GM12878 (cell line): ENCODE results near the gene GRAMD1B. TPM values are rescaled to one million over a fixed set of nuclear protein-coding genes. Genes with fewer than 3 reads are reported as not detected.

ENCODE experiments used
- ATAC-seq: fragments of 200-7000 bp; cut with Tn5 transposase; 3 replicates; pipeline ENCODE4 v1.9.1; 2020; ENCODE audit warnings: mild to moderate bottlenecking, moderate library complexity
- BruUV-seq: library from RNA; stranded (reverse); fragments of 400-500 nt; replicated peaks from 2 replicates; lab custom pipeline; 2021; lab: Mats Ljungman, UMichigan
- CTCF ChIA-PET: fragments of 300-600 bp; sonication (Branson Sonifier 250); formaldehyde crosslinking; extraction: SDS; loops from one replicate; lab custom pipeline; 2021; ENCODE audit warnings: inconsistent platforms; lab: Yijun Ruan, JAX
- POLR2A ChIA-PET: fragments of 350-600 bp; formaldehyde crosslinking; extraction: SDS; loops from one replicate; lab custom pipeline; 2021; ENCODE audit warnings: inconsistent platforms; lab: Charles Lee
- RAD21 ChIA-PET: fragments of 300-600 bp; sonication (Branson Sonifier 250); formaldehyde crosslinking; loops from one replicate; lab custom pipeline; 2023; ENCODE audit warnings: antibody characterized with exemption; ENCODE audit not compliant: unreplicated experiment; lab: Charles Lee
- SMC1A ChIA-PET: fragments of 300-600 bp; sonication (Branson Sonifier 250); formaldehyde crosslinking; loops from one replicate; lab custom pipeline; 2023; ENCODE audit not compliant: unreplicated experiment, uncharacterized antibody; lab: Charles Lee
- DNase-seq: peaks from one replicate; pipeline ENCODE4 v3.0.0-alpha.2; 2011; ENCODE audit warnings: low read depth, low spot score
- FAIRE-seq: peaks from 3 replicates; lab custom pipeline; 2011; peaks lifted over from hg19 to GRCh38; lab: Jason Lieb, UNC
- H2AFZ ChIP-seq: 2 replicates; pipeline ENCODE4 v1.6.0; 2011; ENCODE audit warnings: low read depth, low read length, control low read depth; ENCODE audit not compliant: control insufficient read depth
- H3K27ac ChIP-seq: 2 replicates; pipeline ENCODE4 v1.5.1; 2011; ENCODE audit warnings: control low read depth; ENCODE audit not compliant: control insufficient read depth, insufficient read depth
- H3K27me3 ChIP-seq, 2 experiments: replicated peaks in 1 of 2; 2 replicates each; pipeline versions ENCODE4 v1.6.0 to v1.6.1; 2011; ENCODE audit warnings: low read length in 1 of 2; ENCODE audit not compliant: control insufficient read depth in 2 of 2, insufficient read depth in 2 of 2
- H3K36me3 ChIP-seq, 2 experiments: 2 replicates each; pipeline ENCODE4 v1.5.1; 2011; ENCODE audit warnings: low read length in 1 of 2; ENCODE audit not compliant: control insufficient read depth in 2 of 2, insufficient read depth in 2 of 2
- H3K4me1 ChIP-seq: 2 replicates; pipeline ENCODE4 v1.6.1; 2011; ENCODE audit warnings: mild to moderate bottlenecking, low read length, moderate library complexity, mixed read lengths; ENCODE audit not compliant: control insufficient read depth, insufficient read depth
- H3K4me2 ChIP-seq: 2 replicates; pipeline ENCODE4 v1.6.0; 2011; ENCODE audit warnings: control low read depth; ENCODE audit not compliant: control insufficient read depth, insufficient read depth
- H3K4me3 ChIP-seq: fragments of 200-600 bp; sonication (generic); 2 replicates; pipeline ENCODE4 v1.5.1; 2016
- H3K79me2 ChIP-seq: 2 replicates; pipeline ENCODE4 v1.6.0; 2011; ENCODE audit warnings: low read length; ENCODE audit not compliant: control insufficient read depth, insufficient read depth
- H3K9ac ChIP-seq: 2 replicates; pipeline ENCODE4 v1.8.0; 2011; ENCODE audit warnings: low read length, control low read depth, mixed read lengths; ENCODE audit not compliant: control insufficient read depth, insufficient read depth
- H3K9me3 ChIP-seq: replicated peaks from 3 replicates; pipeline ENCODE4 v1.5.1; 2011; ENCODE audit warnings: mild to moderate bottlenecking, low read length; ENCODE audit not compliant: control insufficient read depth, insufficient read depth
- H4K20me1 ChIP-seq: 2 replicates; pipeline ENCODE4 v1.6.0; 2011; ENCODE audit not compliant: control insufficient read depth, insufficient read depth
- BRCA1 ChIP-seq: IDR thresholded peaks from 2 replicates; pipeline ENCODE4 v1.6.1; 2011; ENCODE audit warnings: low read depth, low read length, improper control_type of control experiment
- CHD1 ChIP-seq: IDR thresholded peaks from 2 replicates; pipeline ENCODE4 v1.6.1; 2012; ENCODE audit warnings: low read depth, low read length, improper control_type of control experiment
- E4F1 ChIP-seq: fragments of 450-650 bp; IDR thresholded peaks from 2 replicates; pipeline ENCODE4 v1.6.1; 2018; ENCODE audit warnings: borderline replicate concordance, mild to moderate bottlenecking; ENCODE audit not compliant: partially characterized antibody
- FOXM1 ChIP-seq: IDR thresholded peaks from 2 replicates; pipeline ENCODE4 v1.6.1; 2012; ENCODE audit warnings: low read depth, mild to moderate bottlenecking, inconsistent platforms, low read length, moderate library complexity
- MLLT1 ChIP-seq: fragments of 450-650 bp; IDR thresholded peaks from 2 replicates; pipeline ENCODE4 v1.6.1; 2016; ENCODE audit warnings: mild to moderate bottlenecking
- POU2F2 ChIP-seq: IDR thresholded peaks from 3 replicates; pipeline ENCODE4 v1.6.1; 2011; ENCODE audit warnings: low read depth, mild to moderate bottlenecking, low read length, borderline replicate concordance
- RBBP5 ChIP-seq: fragments of 200-600 bp; sonication (generic); conservative IDR thresholded peaks from 2 replicates; pipeline ENCODE4 v1.6.1; 2016
- SP1 ChIP-seq: IDR thresholded peaks from one replicate; pipeline ENCODE4 v1.6.1; 2011; ENCODE audit warnings: low read depth, low read length
- WGBS: methylation state at CpG from one replicate; pipeline ENCODE4 v1.1.6; 2016; ENCODE audit warnings: low lambda C conversion rate; ENCODE audit not compliant: insufficient replicate concordance, insufficient coverage; ENCODE audit errors: missing lambda C conversion rate; 5-methylcytosine and 5-hydroxymethylcytosine counted together
- in situ Hi-C: fragments of 300-500 bp; cut with MboI; formaldehyde crosslinking; loops from 9 replicates; pipeline ENCODE4 v1.14.3; 2018; ENCODE audit warnings: mixed read lengths
- intact Hi-C: fragments of 100-400 bp; cut with micrococcal nuclease; formaldehyde crosslinking; loops from one replicate; pipeline ENCODE4 v1.14.2; 2022; ENCODE audit not compliant: unreplicated experiment
- polyA plus RNA-seq, 11 experiments: library from polyadenylated mRNA; depleted of rRNA in 4 of 11; unstranded in 6 of 11; stranded (reverse) in 5 of 11; fragments of >200 nt; fragmentation: Nextera tagmentation in 4 of 11; fragmentation: Illumina TruSeq in 1 of 11; extraction: Ambion mirVana in 4 of 11; extraction: Trizol in 1 of 11; gene quantifications; 1 replicate in 1 of 11; 2 replicates in 10 of 11; pipeline versions ENCODE4 v1.2.1 to v1.2.3, GENCODE V29; 2011 to 2016; ENCODE audit warnings: inconsistent platforms in 2 of 11, missing spikeins in 2 of 11, low read depth in 1 of 11
- total RNA-seq, 4 experiments: library from RNA; depleted of rRNA in 3 of 4; stranded (reverse); fragments of >200 nt in 3 of 4; fragmentation: Illumina TruSeq in 1 of 4; extraction: Trizol in 1 of 4; gene quantifications; 2 replicates each; pipeline versions ENCODE4 v1.2.1 to v1.2.3, GENCODE V29; 2013 to 2021

The GRAMD1B gene
- total and polyA plus RNA-seq, 10 of the 15 experiments (the other 5 are each of a cell fraction or from before 2014, with no cell fraction given) = 1.9 to 49.1 (median 26.9) TPM

GRCh38 chr11:123482218-123482617 is 52.1 kb downstream of the GRAMD1B start (continued):
- TF ChIP-seq E4F1 (no peak), RBBP5 (no peak), MLLT1 (no peak), FOXM1 (no peak)
- TF ChIP-seq, all 136 proteins: peak for 0

- H3K4me2 ChIP-seq = no peak overlapping the region; the same call in 1 of the 2 replicates
- intact Hi-C loops (no loop called here), in situ Hi-C loops (no loop called here)
- BruUV-seq = no TSS peak
- CTCF ChIA-PET = interaction anchor here (0.7 to 2.5 kb wide), 5 partner anchors 37 to 94 kb away, joined by 3 to 11 read pairs (median 3); no protein-coding TSS in a partner anchor
- H3K9me3 ChIP-seq = no peaks in the 10 kb centered on the region
- TF ChIP-seq POU2F2 (no peak), BRCA1 (no peak), SP1 (no peak), CHD1 (no peak)
- ATAC-seq = no peak
- 11% methylated on average over 7 of the region's 8 CpGs for WGBS
- SMC1A ChIA-PET = interaction anchor here (0.6 to 2.9 kb wide), 6 partner anchors 16 to 972 kb away, joined by 3 to 15 read pairs (median 3); no protein-coding TSS in a partner anchor
- FAIRE-seq = no peak
- POLR2A ChIA-PET = interaction anchor here (0.5 to 1.6 kb wide), 4 partner anchors 40 to 421 kb away, joined by 3 read pairs; partner anchors contain the start of gene HSPA8
- DNase-seq = no peak
- peaks cover 0 to 2% of the 10 kb centered on the region in 2 experiments; a peak in 2 of 4 replicates for H3K36me3 ChIP-seq
- no peaks in the 10 kb centered on the region for H4K20me1 ChIP-seq
- RAD21 ChIA-PET = interaction anchor here (0.6 to 2.8 kb wide), 7 partner anchors 11 to 101 kb away, joined by 3 to 8 read pairs (median 5); no protein-coding TSS in a partner anchor
- H3K27ac ChIP-seq = no peak overlapping the region
- H3K27me3 ChIP-seq = no peaks in the 10 kb centered on the region
- H3K79me2 ChIP-seq = no peaks in the 10 kb centered on the region; the same call in 1 of the 2 replicates
- H3K4me3 ChIP-seq = no peak overlapping the region
- peaks cover 64% of the 10 kb centered on the region for H3K4me1 ChIP-seq
- H2AFZ ChIP-seq = no peak overlapping the region
- no peak overlapping the region for H3K9ac ChIP-seq
Measured at GRCh38 chr11:123483058-123483457, 53.0 kb downstream of the GRAMD1B start.
